HepG2 (cell line): ENCODE data around the gene LRBA. TPM values are rescaled to one million over a fixed set of nuclear protein-coding genes. Genes with fewer than 3 reads are reported as not detected.

ENCODE experiments used
- ATAC-seq: fragments of 200-7000 bp; cut with Tn5 transposase; 3 replicates; pipeline ENCODE4 v1.9.1; 2020; ENCODE audit warnings: mild to moderate bottlenecking, moderate library complexity
- BruUV-seq: library from RNA; stranded (reverse); fragments of 400-500 nt; replicated peaks from 2 replicates; lab custom pipeline; 2021; lab: Mats Ljungman, UMichigan
- CTCF ChIA-PET: fragments of 300-600 bp; formaldehyde crosslinking; extraction: SDS; loops from one replicate; lab custom pipeline; 2021; ENCODE audit warnings: low total read pairs, inconsistent platforms, low intra/inter-chr PET ratio; lab: Yijun Ruan, JAX
- POLR2A ChIA-PET: fragments of 350-600 bp; sonication (Branson Sonifier 250); formaldehyde crosslinking; loops from one replicate; lab custom pipeline; 2020; ENCODE audit warnings: antibody characterized with exemption, inconsistent platforms; lab: Yijun Ruan, JAX
- DNase-seq: peaks from one replicate; pipeline ENCODE4 v3.0.0-alpha.2; 2015; ENCODE audit warnings: low spot score
- FAIRE-seq: peaks from 3 replicates; lab custom pipeline; 2011; peaks lifted over from hg19 to GRCh38; lab: Jason Lieb, UNC
- H2AFZ ChIP-seq: one replicate; pipeline ENCODE4 v1.6.1; 2011; ENCODE audit warnings: low read length, inconsistent platforms
- H3K27ac ChIP-seq: fragments of 300-600 bp; 3 replicates; pipeline ENCODE4 v1.8.0; 2011; ENCODE audit warnings: mixed run types, mild to moderate bottlenecking, mixed read lengths, low read length, inconsistent platforms; ENCODE audit not compliant: insufficient read depth; ENCODE audit errors: extremely low read length
- H3K27me3 ChIP-seq, 2 experiments: fragments of 200-600 bp in 1 of 2; 2 replicates in 1 of 2; 3 replicates in 1 of 2; pipeline versions ENCODE4 v1.6.0 to v1.8.0; 2011; ENCODE audit warnings: low read length in 2 of 2, mild to moderate bottlenecking in 2 of 2, moderate library complexity in 2 of 2, inconsistent platforms in 1 of 2; ENCODE audit not compliant: insufficient read depth in 2 of 2, control insufficient read depth in 1 of 2
- H3K36me3 ChIP-seq, 2 experiments: fragments of 200-600 bp in 1 of 2; replicated peaks in 1 of 2; 2 replicates in 1 of 2; 3 replicates in 1 of 2; pipeline versions ENCODE4 v1.5.1 to v1.8.0; 2011; ENCODE audit warnings: low read length in 2 of 2, inconsistent platforms in 1 of 2; ENCODE audit not compliant: insufficient read depth in 2 of 2, control insufficient read depth in 1 of 2
- H3K4me1 ChIP-seq: 2 replicates; pipeline ENCODE4 v1.5.1; 2012; ENCODE audit warnings: low read length, inconsistent platforms; ENCODE audit not compliant: insufficient read depth
- H3K4me2 ChIP-seq: 2 replicates; pipeline ENCODE4 v1.6.0; 2011; ENCODE audit warnings: low read depth, low read length, inconsistent platforms
- H3K4me3 ChIP-seq, 3 experiments: fragments of 200-600 bp in 1 of 3; sonication (generic), shearing (Covaris generic) in 1 of 3; replicated peaks in 1 of 3; 2 replicates each; pipeline ENCODE4 v1.5.1; 2011 to 2016; ENCODE audit warnings: low read length in 3 of 3, inconsistent platforms in 2 of 3, low read depth in 2 of 3, mild to moderate bottlenecking in 2 of 3, control low read depth in 1 of 3, mixed read lengths in 1 of 3; ENCODE audit not compliant: insufficient read depth in 1 of 3
- H3K79me2 ChIP-seq: one replicate; pipeline ENCODE4 v1.6.1; 2011; ENCODE audit warnings: low read length, inconsistent platforms; ENCODE audit not compliant: insufficient read depth
- H3K9ac ChIP-seq: 2 replicates; pipeline ENCODE4 v1.6.0; 2011; ENCODE audit warnings: mild to moderate bottlenecking, low read depth, low read length, inconsistent platforms; ENCODE audit not compliant: insufficient read depth
- H3K9me3 ChIP-seq: 2 replicates; pipeline ENCODE4 v1.5.1; 2012; ENCODE audit warnings: mild to moderate bottlenecking, low read length
- H4K20me1 ChIP-seq: 2 replicates; pipeline ENCODE4 v1.6.0; 2011; ENCODE audit warnings: inconsistent platforms, mild to moderate bottlenecking, low read length, moderate library complexity; ENCODE audit not compliant: insufficient read depth
- MIER3 ChIP-seq: IDR thresholded peaks from 2 replicates; pipeline ENCODE4 v1.6.1; 2016; ENCODE audit warnings: missing compliant biosample characterization, borderline replicate concordance
- MLLT10 ChIP-seq: sonication (generic); formaldehyde crosslinking; IDR thresholded peaks from 2 replicates; pipeline ENCODE4 v1.4.0; 2020; ENCODE audit warnings: missing genetic modification reagents
- ZNF775 ChIP-seq: sonication (generic); formaldehyde crosslinking; IDR thresholded peaks from 2 replicates; pipeline ENCODE4 v1.4.0; 2020; ENCODE audit warnings: missing genetic modification reagents, mild to moderate bottlenecking, moderate library complexity, borderline replicate concordance
- ZNF850 ChIP-seq: sonication (generic); formaldehyde crosslinking; conservative IDR thresholded peaks from 2 replicates; pipeline ENCODE4 v1.9.0; 2021; ENCODE audit warnings: mild to moderate bottlenecking, missing genetic modification reagents
- WGBS: methylation state at CpG from one replicate; pipeline ENCODE4 v1.1.6; 2017; ENCODE audit warnings: low lambda C conversion rate; 5-methylcytosine and 5-hydroxymethylcytosine counted together
- in situ Hi-C: cut with HindIII; loops from 2 replicates; pipeline ENCODE4 v1.10.0; 2017; ENCODE audit warnings: low pct_unique_long_range_greater_than_20kb; ENCODE audit not compliant: extremely low pct_ligation_motif_present
- intact Hi-C: fragments of 100-400 bp; cut with micrococcal nuclease; formaldehyde crosslinking; loops from one replicate; pipeline ENCODE4 v1.10.0; 2022; ENCODE audit not compliant: unreplicated experiment
- polyA plus RNA-seq, 8 experiments: library from polyadenylated mRNA; depleted of rRNA in 3 of 8; stranded (reverse) in 7 of 8; unstranded in 1 of 8; fragments of >200 nt; fragmentation: Illumina TruSeq in 4 of 8; extraction: Trizol in 4 of 8; gene quantifications; 2 replicates each; pipeline versions ENCODE4 v1.2.1 to v1.2.3, GENCODE V29; 2011 to 2016; ENCODE audit warnings: low read depth in 4 of 8, missing spikeins in 1 of 8, mixed read lengths in 1 of 8; ENCODE audit not compliant: insufficient read depth in 1 of 8
- total RNA-seq, 5 experiments: library from RNA; depleted of rRNA; stranded (reverse); fragments of >200 nt; fragmentation: Illumina TruSeq; extraction: Trizol; gene quantifications; 2 replicates each; pipeline ENCODE4 v1.2.3, GENCODE V29; 2016; ENCODE audit warnings: low read depth in 1 of 5
- TF ChIP-seq, protein P1 (sequence below): IDR thresholded peaks from 2 replicates; pipeline ENCODE4 v1.6.1; 2012; ENCODE audit warnings: low read length, improper control_type of control experiment

LRBA gene
- total and polyA plus RNA-seq, 2 of the 13 experiments (the other 11 are each of a cell fraction or from before 2014, with no cell fraction given): 21.0 to 37.2 TPM

DNA sequence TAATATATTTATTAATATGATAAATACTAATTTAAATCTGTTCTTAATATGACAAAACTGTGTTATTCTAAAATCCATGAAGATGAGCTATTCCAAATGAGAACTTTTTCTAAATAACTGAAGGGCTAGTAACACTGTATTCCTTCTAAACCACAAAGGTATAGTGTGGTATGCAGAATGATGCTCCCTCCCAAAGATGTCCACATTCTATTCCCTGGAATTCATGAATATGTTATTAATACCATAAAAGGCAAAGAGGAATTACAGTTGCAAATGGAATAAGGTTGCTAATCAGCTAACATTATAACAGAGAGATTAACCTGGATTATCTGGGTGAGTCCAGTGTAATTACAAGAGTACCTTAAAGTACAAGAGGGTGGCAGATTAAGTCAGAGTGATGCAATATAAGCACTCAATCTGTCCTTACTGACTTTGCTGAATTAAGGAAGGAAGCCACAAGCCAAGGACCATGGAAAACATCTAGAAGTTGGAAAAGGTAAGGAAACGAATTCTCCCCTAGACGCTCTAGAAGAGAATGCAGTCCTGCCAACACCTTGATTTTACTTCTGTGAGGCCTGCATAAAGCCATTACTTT, 453.8 kb downstream of the LRBA start:
- POLR2A ChIA-PET: no interaction called here
- WGBS: 98% methylated on average over 2 of the region's 2 CpGs
- in situ Hi-C loops: no loop called here
- no peaks in the 10 kb centered on the region for H3K27me3 ChIP-seq
- H4K20me1 ChIP-seq: no peaks in the 10 kb centered on the region
- BruUV-seq: no TSS peak
- FAIRE-seq (no peak), DNase-seq (no peak), ATAC-seq (no peak)
- H3K9me3 ChIP-seq: no peaks in the 10 kb centered on the region
- H3K4me2 ChIP-seq: no peak overlapping the region
- CTCF ChIA-PET: no interaction called here
- no peak overlapping the region for H3K4me3 ChIP-seq
- TF ChIP-seq ZNF775 (CRISPR knock-in tag) (no peak), ZNF850 (CRISPR knock-in tag) (no peak), MLLT10 (no peak), MIER3 (no peak)
- TF ChIP-seq, protein P1, sequence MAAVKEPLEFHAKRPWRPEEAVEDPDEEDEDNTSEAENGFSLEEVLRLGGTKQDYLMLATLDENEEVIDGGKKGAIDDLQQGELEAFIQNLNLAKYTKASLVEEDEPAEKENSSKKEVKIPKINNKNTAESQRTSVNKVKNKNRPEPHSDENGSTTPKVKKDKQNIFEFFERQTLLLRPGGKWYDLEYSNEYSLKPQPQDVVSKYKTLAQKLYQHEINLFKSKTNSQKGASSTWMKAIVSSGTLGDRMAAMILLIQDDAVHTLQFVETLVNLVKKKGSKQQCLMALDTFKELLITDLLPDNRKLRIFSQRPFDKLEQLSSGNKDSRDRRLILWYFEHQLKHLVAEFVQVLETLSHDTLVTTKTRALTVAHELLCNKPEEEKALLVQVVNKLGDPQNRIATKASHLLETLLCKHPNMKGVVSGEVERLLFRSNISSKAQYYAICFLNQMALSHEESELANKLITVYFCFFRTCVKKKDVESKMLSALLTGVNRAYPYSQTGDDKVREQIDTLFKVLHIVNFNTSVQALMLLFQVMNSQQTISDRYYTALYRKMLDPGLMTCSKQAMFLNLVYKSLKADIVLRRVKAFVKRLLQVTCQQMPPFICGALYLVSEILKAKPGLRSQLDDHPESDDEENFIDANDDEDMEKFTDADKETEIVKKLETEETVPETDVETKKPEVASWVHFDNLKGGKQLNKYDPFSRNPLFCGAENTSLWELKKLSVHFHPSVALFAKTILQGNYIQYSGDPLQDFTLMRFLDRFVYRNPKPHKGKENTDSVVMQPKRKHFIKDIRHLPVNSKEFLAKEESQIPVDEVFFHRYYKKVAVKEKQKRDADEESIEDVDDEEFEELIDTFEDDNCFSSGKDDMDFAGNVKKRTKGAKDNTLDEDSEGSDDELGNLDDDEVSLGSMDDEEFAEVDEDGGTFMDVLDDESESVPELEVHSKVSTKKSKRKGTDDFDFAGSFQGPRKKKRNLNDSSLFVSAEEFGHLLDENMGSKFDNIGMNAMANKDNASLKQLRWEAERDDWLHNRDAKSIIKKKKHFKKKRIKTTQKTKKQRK: no peak
- no peak overlapping the region for H2AFZ ChIP-seq
- intact Hi-C loops: no loop called here
- H3K79me2 ChIP-seq: no peaks in the 10 kb centered on the region
- H3K9ac ChIP-seq: no peak overlapping the region
- peaks cover 12% of the 10 kb centered on the region for H3K4me1 ChIP-seq
- H3K36me3 ChIP-seq: no peaks in the 10 kb centered on the region
- no peak overlapping the region for H3K27ac ChIP-seq
